HepG2 (cell line): ENCODE data around the gene HDGFL2. TPM values are rescaled to one million over a fixed set of nuclear protein-coding genes. Genes with fewer than 3 reads are reported as not detected.
A peak's percentile ranks its signal among the peaks of the same experiment; 100 is the strongest.

ENCODE experiments used
- AHR ChIP-seq: IDR thresholded peaks from 2 replicates; pipeline ENCODE4 v1.6.1; 2018; ENCODE audit warnings: missing genetic modification reagents, missing compliant biosample characterization
- FUBP1 ChIP-seq: sonication (generic); formaldehyde crosslinking; IDR thresholded peaks from 2 replicates; pipeline ENCODE4 v1.5.1; 2020; ENCODE audit warnings: missing genetic modification reagents, mild to moderate bottlenecking, borderline replicate concordance
- HMG20B ChIP-seq: conservative IDR thresholded peaks from 2 replicates; pipeline ENCODE4 v1.6.1; 2016; ENCODE audit warnings: missing genetic modification reagents, missing compliant biosample characterization
- KLF16 ChIP-seq, 2 experiments: sonication (generic) in 1 of 2; formaldehyde crosslinking in 1 of 2; IDR thresholded peaks; 2 replicates each; pipeline versions ENCODE4 v1.6.1 to v1.8.0; 2016 to 2023; ENCODE audit warnings: missing genetic modification reagents in 2 of 2, missing compliant biosample characterization in 1 of 2
- MAX ChIP-seq: IDR thresholded peaks from 2 replicates; pipeline ENCODE4 v1.6.1; 2012; ENCODE audit warnings: inconsistent platforms
- MAZ ChIP-seq, 2 experiments: sonication (generic) in 1 of 2; formaldehyde crosslinking in 1 of 2; IDR thresholded peaks; 2 replicates each; pipeline versions ENCODE4 v1.5.0 to v1.6.1; 2012 to 2020; ENCODE audit warnings: low read depth in 2 of 2, mild to moderate bottlenecking in 2 of 2, borderline replicate concordance in 1 of 2, improper control_type of control experiment in 1 of 2, low read length in 1 of 2, missing genetic modification reagents in 1 of 2, moderate library complexity in 1 of 2
- NFATC3 ChIP-seq: sonication (generic); formaldehyde crosslinking; IDR thresholded peaks from 2 replicates; pipeline ENCODE4 v1.5.1; 2020; ENCODE audit warnings: mild to moderate bottlenecking, missing genetic modification reagents
- PRDM4 ChIP-seq: sonication (generic); formaldehyde crosslinking; IDR thresholded peaks from 2 replicates; pipeline ENCODE4 v1.9.0; 2021; ENCODE audit warnings: missing genetic modification reagents, borderline replicate concordance
- RXRA ChIP-seq: sonication (generic); formaldehyde crosslinking; IDR thresholded peaks from 2 replicates; pipeline ENCODE4 v1.5.1; 2020; ENCODE audit warnings: missing genetic modification reagents
- SP1 ChIP-seq, 2 experiments: fragments of 450-650 bp in 1 of 2; sonication (generic) in 1 of 2; formaldehyde crosslinking in 1 of 2; IDR thresholded peaks; 2 replicates each; pipeline versions ENCODE4 v1.4.0 to v1.6.1; 2016 to 2020; ENCODE audit warnings: missing genetic modification reagents in 1 of 2
- TFDP1 ChIP-seq: IDR thresholded peaks from 2 replicates; pipeline ENCODE4 v1.6.1; 2016; ENCODE audit warnings: missing compliant biosample characterization, missing genetic modification reagents, borderline replicate concordance
- TRIM22 ChIP-seq: fragments of 450-650 bp; IDR thresholded peaks from 2 replicates; pipeline ENCODE4 v1.6.1; 2017
- ZBTB33 ChIP-seq: sonication (generic); formaldehyde crosslinking; IDR thresholded peaks from 2 replicates; pipeline ENCODE4 v1.4.0; 2020; ENCODE audit warnings: missing genetic modification reagents
- ZNF30 ChIP-seq: sonication (generic); formaldehyde crosslinking; IDR thresholded peaks from 2 replicates; pipeline ENCODE4 v1.5.0; 2020; ENCODE audit warnings: mild to moderate bottlenecking, missing genetic modification reagents
- ZNF350 ChIP-seq: sonication (generic); formaldehyde crosslinking; IDR thresholded peaks from 2 replicates; pipeline ENCODE4 v1.4.0; 2020; ENCODE audit warnings: mild to moderate bottlenecking, low read depth, missing genetic modification reagents, borderline replicate concordance
- ZNF580 ChIP-seq: IDR thresholded peaks from 2 replicates; pipeline ENCODE4 v1.6.1; 2016; ENCODE audit warnings: low read depth, borderline replicate concordance
- ZNF709 ChIP-seq: sonication (generic); formaldehyde crosslinking; IDR thresholded peaks from 2 replicates; pipeline ENCODE4 v1.5.0; 2020; ENCODE audit warnings: mild to moderate bottlenecking, missing genetic modification reagents
- ZNF724P ChIP-seq: sonication (generic); formaldehyde crosslinking; IDR thresholded peaks from 2 replicates; pipeline ENCODE4 v1.8.0; 2022; ENCODE audit warnings: missing genetic modification reagents, borderline replicate concordance
- polyA plus RNA-seq, 8 experiments: library from polyadenylated mRNA; depleted of rRNA in 3 of 8; stranded (reverse) in 7 of 8; unstranded in 1 of 8; fragments of >200 nt; fragmentation: Illumina TruSeq in 4 of 8; extraction: Trizol in 4 of 8; gene quantifications; 2 replicates each; pipeline versions ENCODE4 v1.2.1 to v1.2.3, GENCODE V29; 2011 to 2016; ENCODE audit warnings: low read depth in 4 of 8, missing spikeins in 1 of 8, mixed read lengths in 1 of 8; ENCODE audit not compliant: insufficient read depth in 1 of 8
- total RNA-seq, 5 experiments: library from RNA; depleted of rRNA; stranded (reverse); fragments of >200 nt; fragmentation: Illumina TruSeq; extraction: Trizol; gene quantifications; 2 replicates each; pipeline ENCODE4 v1.2.3, GENCODE V29; 2016; ENCODE audit warnings: low read depth in 1 of 5

HDGFL2 gene
- total and polyA plus RNA-seq, 2 of the 13 experiments (the other 11 are each of a cell fraction or from before 2014, with no cell fraction given) = 20.0 to 51.1 TPM

GRCh38 chr19:4521170-4521887, 49.2 kb downstream of the HDGFL2 start (continued):
- TF ChIP-seq SP1 (IDR thresholded peaks at IDR 0.05) (no peak), SP1 (CRISPR knock-in tag; IDR thresholded peaks at IDR 0.05) (no peak), MAX (peak; percentile 32; the same call in 1 of the 2 replicates), TRIM22 (no peak), AHR (CRISPR knock-in tag) (no peak), ZBTB33 (CRISPR knock-in tag) (0 out of 2 replicates have a peak, but pooled peaks have one; percentile 36), PRDM4 (CRISPR knock-in tag) (no peak), ZNF30 (CRISPR knock-in tag) (no peak), MAZ (IDR thresholded peaks at IDR 0.05; ENCODE audit: borderline replicate concordance, low read depth, low read length) (0 out of 2 replicates have a peak, but pooled peaks have one; percentile 16), MAZ (CRISPR knock-in tag; IDR thresholded peaks at IDR 0.05; ENCODE audit: low read depth) (no peak), ZNF350 (peak; percentile 32; the same call in 1 of the 2 replicates), HMG20B (CRISPR knock-in tag) (no peak), ZNF580 (CRISPR knock-in tag) (0 out of 2 replicates have a peak, but pooled peaks have one; percentile 16), TFDP1 (0 out of 2 replicates have a peak, but pooled peaks have one; percentile 30), ZNF709 (CRISPR knock-in tag) (no peak), KLF16 (CRISPR knock-in tag; IDR thresholded peaks at IDR 0.05) (no peak), ZNF724P (no peak), NFATC3 (CRISPR knock-in tag) (no peak), RXRA (CRISPR knock-in tag) (peak; percentile 89), FUBP1 (CRISPR knock-in tag) (no peak)
